Naive thymus-derived CD4-positive, alpha-beta T cell (primary cell): ENCODE data around the gene CDKAL1. TPM values are rescaled to one million over a fixed set of nuclear protein-coding genes. Genes with fewer than 3 reads are reported as not detected.

Experiments used
- ATAC-seq: fragments of 150-1000 bp; cut with Tn5 transposase; 2 replicates; pipeline ENCODE4 v1.10.0; 2021; ENCODE audit warnings: mild to moderate bottlenecking, moderate library complexity
- CTCF ChIA-PET: fragments of 350-600 bp; sonication (Branson Sonifier 250); formaldehyde crosslinking; loops from one replicate; lab custom pipeline; 2021; ENCODE audit warnings: antibody characterized with exemption; lab: Charles Lee
- POLR2A ChIA-PET: fragments of 350-600 bp; sonication (Branson Sonifier 250); formaldehyde crosslinking; loops from one replicate; lab custom pipeline; 2021; ENCODE audit warnings: antibody characterized with exemption, inconsistent platforms; lab: Charles Lee
- DNase-seq, 9 donors: peaks; one replicate each; pipeline versions ENCODE4 v3.0.0 to v3.0.0-alpha.2; 2020 to 2022; ENCODE audit warnings: mixed read lengths in 1 of 9
- H3K27ac ChIP-seq: one replicate; pipeline ENCODE4 v1.7.0; 2013; ENCODE audit warnings: mild to moderate bottlenecking, low read depth, low read length, moderate library complexity
- H3K27me3 ChIP-seq, 2 donors: one replicate each; pipeline ENCODE4 v1.7.0; 2013; ENCODE audit warnings: low read length in 2 of 2, mild to moderate bottlenecking in 2 of 2, moderate library complexity in 2 of 2; ENCODE audit not compliant: control insufficient read depth in 2 of 2, insufficient read depth in 2 of 2
- H3K36me3 ChIP-seq, 3 experiments: 1 replicate in 2 of 3; 2 replicates in 1 of 3; pipeline ENCODE4 v1.7.0; 2013; ENCODE audit warnings: low read length in 3 of 3, mild to moderate bottlenecking in 3 of 3, moderate library complexity in 1 of 3; ENCODE audit not compliant: insufficient read depth in 3 of 3, control insufficient read depth in 2 of 3
- H3K4me1 ChIP-seq, 2 donors: one replicate each; pipeline ENCODE4 v1.7.0; 2013; ENCODE audit warnings: low read length in 2 of 2, mild to moderate bottlenecking in 2 of 2, moderate library complexity in 1 of 2; ENCODE audit not compliant: control insufficient read depth in 2 of 2, insufficient read depth in 2 of 2
- H3K4me3 ChIP-seq: 2 replicates; pipeline ENCODE4 v1.7.0; 2013; ENCODE audit warnings: mild to moderate bottlenecking, low read length
- H3K9me3 ChIP-seq, 3 experiments: 1 replicate in 2 of 3; 2 replicates in 1 of 3; pipeline ENCODE4 v1.7.0; 2013; ENCODE audit warnings: low read length in 3 of 3; ENCODE audit not compliant: control insufficient read depth in 2 of 3
- H3K27ac Mint-ChIP-seq, 9 donors: one replicate each; pipeline ENCODE4 v1.8.0; 2020 to 2022; ENCODE audit warnings: mixed read lengths in 9 of 9, mild to moderate bottlenecking in 8 of 9, moderate library complexity in 5 of 9, inconsistent platforms in 2 of 9
- H3K27me3 Mint-ChIP-seq, 5 donors: one replicate each; pipeline ENCODE4 v1.8.0; 2021 to 2022; ENCODE audit warnings: mixed read lengths in 5 of 5, mild to moderate bottlenecking in 1 of 5
- H3K36me3 Mint-ChIP-seq, 5 donors: one replicate each; pipeline ENCODE4 v1.8.0; 2020 to 2022; ENCODE audit warnings: mixed read lengths in 5 of 5, mild to moderate bottlenecking in 3 of 5, inconsistent platforms in 1 of 5
- H3K4me1 Mint-ChIP-seq, 7 donors: one replicate each; pipeline ENCODE4 v1.8.0; 2020 to 2022; ENCODE audit warnings: mixed read lengths in 7 of 7, mild to moderate bottlenecking in 3 of 7, inconsistent platforms in 1 of 7
- H3K4me3 Mint-ChIP-seq, 10 donors: one replicate each; pipeline ENCODE4 v1.8.0; 2020 to 2022; ENCODE audit warnings: mild to moderate bottlenecking in 10 of 10, mixed read lengths in 10 of 10, moderate library complexity in 6 of 10, inconsistent platforms in 2 of 10
- H3K9me3 Mint-ChIP-seq, 11 donors: one replicate each; pipeline ENCODE4 v1.8.0; 2020 to 2022; ENCODE audit warnings: mixed read lengths in 11 of 11, mild to moderate bottlenecking in 4 of 11, inconsistent platforms in 1 of 11, moderate library complexity in 1 of 11
- intact Hi-C, 2 donors: fragments of 100-400 bp; cut with micrococcal nuclease; formaldehyde crosslinking; loops; one replicate each; pipeline ENCODE4 v1.15.1; 2023
- polyA plus RNA-seq, 2 donors: library from polyadenylated mRNA; unstranded; fragments of 300-500 nt; fragmentation: Illumina TruSeq; gene quantifications; one replicate each; pipeline ENCODE4 v1.2.3, GENCODE V29; 2021
- total RNA-seq, 6 experiments: library from RNA in 5 of 6; stranded (reverse) in 5 of 6; gene quantifications; 1 replicate in 5 of 6; 2 replicates in 1 of 6; pipeline ENCODE4 v1.2.3 and lab custom pipeline; 2021 to 2026

Gene CDKAL1
- total and polyA plus RNA-seq, 7 experiments from 2014 or later = 23.6 to 35.8 (median 29.8) TPM

GRCh38 chr6:20775981-20776380 is 241.7 kb downstream of the CDKAL1 start:
- Histone ChIP-seq H3K27me3 (no peaks in the 10 kb centered on the region), H3K4me1 (no peaks in the 10 kb centered on the region), H3K27ac (no peak overlapping the region), H3K9me3 (no peaks in the 10 kb centered on the region), H3K36me3 (no peaks in the 10 kb centered on the region), H3K4me3 (no peak overlapping the region)
- no peak overlapping the region for H3K27ac Mint-ChIP-seq
- no peak overlapping the region for H3K4me3 Mint-ChIP-seq
- H3K4me1 Mint-ChIP-seq = peaks cover 0 to 5% (median 0%) of the 10 kb centered on the region in 7 donors
- ChIA-PET CTCF (no interaction called here), POLR2A (no interaction called here)
- no peaks in the 10 kb centered on the region for H3K27me3 Mint-ChIP-seq
- DNase-seq (no peak), ATAC-seq (no peak)
- peaks cover 0 to 62% (median 35%) of the 10 kb centered on the region in 5 donors for H3K36me3 Mint-ChIP-seq
- intact Hi-C loops = no loop called here
- no peaks in the 10 kb centered on the region for H3K9me3 Mint-ChIP-seq

DNA sequence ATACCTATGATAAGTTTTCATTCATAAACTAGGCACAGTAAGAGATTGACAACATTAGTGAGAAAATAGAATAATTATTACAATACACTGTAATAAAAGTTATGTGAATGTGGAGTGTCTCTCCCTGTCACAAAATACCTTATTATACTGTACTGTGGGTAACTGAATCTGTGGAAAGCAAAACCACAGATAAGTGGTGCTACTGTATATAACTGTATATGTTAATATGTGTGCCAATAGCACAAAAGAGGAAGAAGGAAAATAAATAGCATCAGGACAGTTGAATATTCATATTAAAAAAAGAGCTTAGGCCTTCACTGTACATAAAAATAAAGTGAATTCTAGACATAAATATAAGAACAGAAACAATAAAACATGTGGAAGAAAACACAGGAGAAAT is 243.5 kb downstream of the CDKAL1 start:
- H3K4me1 ChIP-seq = no peaks in the 10 kb centered on the region
- CTCF ChIA-PET = no interaction called here
- POLR2A ChIA-PET = no interaction called here

GRCh38 chr6:20778459-20778858 is 244.2 kb downstream of the CDKAL1 start:
- no peaks in the 10 kb centered on the region for H3K9me3 Mint-ChIP-seq
- DNase-seq = no peak
- CTCF ChIA-PET = no interaction called here
- H3K27me3 Mint-ChIP-seq = no peaks in the 10 kb centered on the region
- ATAC-seq = no peak
- H3K27ac ChIP-seq = no peak overlapping the region
- H3K27me3 ChIP-seq = no peaks in the 10 kb centered on the region
- H3K36me3 Mint-ChIP-seq = peaks cover 9 to 61% (median 39%) of the 10 kb centered on the region in 5 donors
- no peaks in the 10 kb centered on the region for H3K4me1 ChIP-seq
- H3K4me3 Mint-ChIP-seq = no peak overlapping the region
- peaks cover 0 to 4% (median 0%) of the 10 kb centered on the region in 7 donors for H3K4me1 Mint-ChIP-seq
- POLR2A ChIA-PET = no interaction called here
- intact Hi-C loops = no loop called here
- H3K27ac Mint-ChIP-seq = no peak overlapping the region
- H3K4me3 ChIP-seq = no peak overlapping the region
- peaks cover 0 to 17% (median 4%) of the 10 kb centered on the region in 3 experiments for H3K36me3 ChIP-seq
- H3K9me3 ChIP-seq = no peaks in the 10 kb centered on the region

More for the DNA sequence above, 243.5 kb downstream of the CDKAL1 start:
- H3K4me3 Mint-ChIP-seq = no peak overlapping the region
- DNase-seq (no peak), ATAC-seq (no peak)
- Histone ChIP-seq H3K27me3 (no peaks in the 10 kb centered on the region), H3K4me3 (no peak overlapping the region), H3K36me3 (peaks cover 0 to 10% (median 0%) of the 10 kb centered on the region in 3 experiments), H3K9me3 (no peaks in the 10 kb centered on the region), H3K27ac (no peak overlapping the region)
- intact Hi-C loops = no loop called here
- H3K27ac Mint-ChIP-seq = no peak overlapping the region
- no peaks in the 10 kb centered on the region for H3K27me3 Mint-ChIP-seq
- H3K9me3 Mint-ChIP-seq = no peaks in the 10 kb centered on the region
- H3K4me1 Mint-ChIP-seq = peaks cover 0 to 4% (median 0%) of the 10 kb centered on the region in 7 donors
- H3K36me3 Mint-ChIP-seq = peaks cover 6 to 61% (median 40%) of the 10 kb centered on the region in 5 donors

DNA sequence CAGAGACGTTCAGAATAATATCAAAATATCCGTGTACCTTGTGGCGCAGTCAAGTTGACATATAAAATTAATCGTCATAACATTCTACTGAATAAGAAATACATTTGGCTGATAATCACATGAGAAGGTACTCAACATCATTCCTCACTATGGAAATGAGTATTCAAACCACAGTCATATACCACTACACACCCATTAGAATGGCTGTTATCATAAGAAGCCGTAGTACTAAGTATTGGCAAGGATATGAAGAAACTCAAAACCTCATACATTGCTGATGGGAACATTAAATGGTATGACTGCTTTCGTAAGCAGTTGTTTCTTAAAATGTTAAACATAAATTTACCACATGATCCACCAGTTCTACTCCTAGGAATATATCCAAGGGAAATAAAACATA is 244.7 kb downstream of the CDKAL1 start:
- no peaks in the 10 kb centered on the region for H3K9me3 ChIP-seq
- no peaks in the 10 kb centered on the region for H3K4me1 ChIP-seq
- Mint-ChIP-seq H3K4me3 (no peak overlapping the region), H3K36me3 (peaks cover 12 to 63% (median 42%) of the 10 kb centered on the region in 5 donors), H3K9me3 (no peaks in the 10 kb centered on the region), H3K27ac (no peak overlapping the region), H3K4me1 (peaks cover 0 to 4% (median 0%) of the 10 kb centered on the region in 7 donors), H3K27me3 (no peaks in the 10 kb centered on the region)
- POLR2A ChIA-PET = no interaction called here
- ATAC-seq (no peak), DNase-seq (no peak)
- H3K36me3 ChIP-seq = peaks cover 0 to 19% (median 4%) of the 10 kb centered on the region in 3 experiments
- no peak overlapping the region for H3K4me3 ChIP-seq
- H3K27me3 ChIP-seq = no peaks in the 10 kb centered on the region
- CTCF ChIA-PET = no interaction called here
- intact Hi-C loops = no loop called here
- no peak overlapping the region for H3K27ac ChIP-seq

GRCh38 chr6:20789162-20789561 is 254.9 kb downstream of the CDKAL1 start:
- intact Hi-C loops = loop anchor here (2.0 to 5.0 kb wide), 2 partner anchors 798 to 800 kb away; no protein-coding TSS in a partner anchor
- no peaks in the 10 kb centered on the region for H3K9me3 ChIP-seq
- ATAC-seq (no peak), DNase-seq (no peak)
- POLR2A ChIA-PET = no interaction called here
- H3K36me3 ChIP-seq = peaks cover 0 to 14% (median 0%) of the 10 kb centered on the region in 3 experiments
- Mint-ChIP-seq H3K4me3 (no peak overlapping the region), H3K36me3 (peaks cover 0 to 50% (median 26%) of the 10 kb centered on the region in 5 donors), H3K9me3 (peaks cover 0 to 5% (median 0%) of the 10 kb centered on the region in 11 donors), H3K27ac (no peak overlapping the region), H3K27me3 (no peaks in the 10 kb centered on the region), H3K4me1 (peaks cover 0 to 3% (median 0%) of the 10 kb centered on the region in 7 donors)
- no peak overlapping the region for H3K4me3 ChIP-seq
- no peaks in the 10 kb centered on the region for H3K27me3 ChIP-seq
- no peaks in the 10 kb centered on the region for H3K4me1 ChIP-seq
- CTCF ChIA-PET = no interaction called here
- H3K27ac ChIP-seq = no peak overlapping the region

- peaks cover 0 to 3% (median 0%) of the 10 kb centered on the region in 7 donors for H3K4me1 Mint-ChIP-seq
- Histone ChIP-seq H3K9me3 (no peaks in the 10 kb centered on the region), H3K27me3 (no peaks in the 10 kb centered on the region), H3K36me3 (peaks cover 0 to 14% (median 0%) of the 10 kb centered on the region in 3 experiments), H3K27ac (no peak overlapping the region), H3K4me3 (no peak overlapping the region), H3K4me1 (no peaks in the 10 kb centered on the region)
- ChIA-PET POLR2A (no interaction called here), CTCF (no interaction called here)
- H3K27me3 Mint-ChIP-seq = no peaks in the 10 kb centered on the region
- H3K9me3 Mint-ChIP-seq = peaks cover 0 to 5% (median 0%) of the 10 kb centered on the region in 11 donors
- ATAC-seq (no peak), DNase-seq (no peak)
- H3K27ac Mint-ChIP-seq = no peak overlapping the region
- H3K4me3 Mint-ChIP-seq = no peak overlapping the region
- intact Hi-C loops = no loop called here
- H3K36me3 Mint-ChIP-seq = peaks cover 0 to 57% (median 35%) of the 10 kb centered on the region in 5 donors
These were observed 256.0 kb downstream of the CDKAL1 start for GRCh38 chr6:20790032-20790791.
